Ovary (tissue), 9 donors: Measurements from ENCODE around the gene BABAM2. TPM values are rescaled to one million over a fixed set of nuclear protein-coding genes. Genes with fewer than 3 reads are reported as not detected.

ENCODE experiments used
- DNase-seq, 5 donors: peaks; one replicate each; pipeline ENCODE4 v3.0.0-alpha.2; 2019 to 2020
- H3K27ac ChIP-seq, 2 donors: fragments of 200-600 bp; one replicate each; pipeline versions ENCODE4 v1.5.1 to v1.8.0; 2019 to 2022
- H3K27me3 ChIP-seq: fragments of 200-600 bp; one replicate; pipeline ENCODE4 v1.8.0; 2022
- H3K36me3 ChIP-seq: fragments of 200-600 bp; sonication (generic); one replicate; pipeline ENCODE4 v1.5.1; 2019
- H3K4me1 ChIP-seq: one replicate; pipeline ENCODE4 v1.8.1; 2013; ENCODE audit warnings: mild to moderate bottlenecking, moderate library complexity; ENCODE audit not compliant: insufficient read depth
- H3K4me3 ChIP-seq: fragments of 200-600 bp; sonication (generic); one replicate; pipeline ENCODE4 v1.5.1; 2017
- H3K9me3 ChIP-seq, 2 donors: fragments of 200-600 bp in 1 of 2; sonication (generic) in 1 of 2; one replicate each; pipeline versions ENCODE4 v1.5.1 to v1.8.1; 2013 to 2019; ENCODE audit warnings: mild to moderate bottlenecking in 1 of 2, moderate library complexity in 1 of 2
- CTCF ChIP-seq, 3 donors: fragments of 450-650 bp in 2 of 3; fragments of 200-600 bp in 1 of 3; IDR thresholded peaks; one replicate each; pipeline versions ENCODE4 v1.5.1 to v1.8.0; 2016 to 2022; ENCODE audit warnings: antibody characterized with exemption in 3 of 3, mild to moderate bottlenecking in 1 of 3
- EP300 ChIP-seq: sonication (generic); formaldehyde crosslinking; IDR thresholded peaks from one replicate; pipeline ENCODE4 v1.6.1; 2017; ENCODE audit warnings: antibody characterized with exemption
- POLR2A ChIP-seq: fragments of 450-650 bp; IDR thresholded peaks from one replicate; pipeline ENCODE4 v1.6.1; 2017; ENCODE audit warnings: antibody characterized with exemption, mild to moderate bottlenecking, moderate library complexity
- WGBS, 3 donors: extraction: QIAGEN DNeasy Blood & Tissue Kit in 1 of 3; methylation state at CpG; one replicate each; pipeline versions ENCODE4 v1.1.5 to v1.1.7; 2013 to 2017; 5-methylcytosine and 5-hydroxymethylcytosine counted together
- intact Hi-C, 4 donors: fragments of 100-400 bp; cut with DNase I; formaldehyde crosslinking; loops; one replicate each; pipeline versions ENCODE4 v1.11.0 to v1.15.1; 2022 to 2023
- polyA plus RNA-seq, 2 donors: library from polyadenylated mRNA; stranded (reverse); fragments of 200-250 nt in 1 of 2; fragments of 350-450 nt in 1 of 2; fragmentation: Illumina TruSeq in 1 of 2; extraction: RNeasy Lipid Tissue Mini Kit (QIAGEN cat#74804) in 1 of 2; gene quantifications; one replicate each; pipeline ENCODE4 v1.2.3, GENCODE V29; 2013 to 2014
- total RNA-seq, 7 donors: library from RNA; depleted of rRNA in 2 of 7; stranded (reverse); fragments of >200 nt in 2 of 7; fragmentation: NEBNext Ultra II Directional in 3 of 7; extraction: Animal tissue kit (Norgen Biotek cat#: 25700) in 3 of 7; gene quantifications; one replicate each; pipeline versions ENCODE4 v1.1.0 to v1.2.4, GENCODE V29; 2016 to 2023
- donor health status: DM: no; HTN: no; CAD: no; lungs with moderate emphysema.
- donor health status: DM: no; HTN: no; CAD: no.
- donor health status: Bipolar disorder and iron deficiency.
- donor health status: DM: yes; HTN: yes; CAD: no.
- donor health status: DM: no; HTN: no; CAD: no.
- donor health status: DM: yes; HTN: yes; CAD: no.

BABAM2 gene
- total and polyA plus RNA-seq, 9 donors: 22.0 to 96.7 (median 46.8) TPM

GRCh38 chr2:28269019-28269784 is 378.7 kb downstream of the BABAM2 start:
- no peak for DNase-seq
- 34 to 49% (median 47%) methylated on average over 4 of the region's 4 CpGs for WGBS, 3 donors
- TF ChIP-seq EP300: no peak
- TF ChIP-seq POLR2A: no peak
- no peak for TF ChIP-seq CTCF (IDR thresholded peaks at IDR 0.05)

GRCh38 chr2:28270456-28271152 is 380.1 kb downstream of the BABAM2 start:
- WGBS, 3 donors: 93 to 94% (median 94%) methylated on average over 6 of the region's 6 CpGs
- Histone ChIP-seq H3K27me3 (no peaks in the 10 kb centered on the region), H3K27ac (no peak overlapping the region), H3K4me3 (no peak overlapping the region), H3K9me3 (no peaks in the 10 kb centered on the region), H3K4me1 (peaks cover 13% of the 10 kb centered on the region), H3K36me3 (no peaks in the 10 kb centered on the region)
- TF ChIP-seq CTCF (IDR thresholded peaks at IDR 0.05) (no peak), EP300 (no peak), POLR2A (no peak)
- intact Hi-C loops: no loop called here
- DNase-seq: no peak

More at GRCh38 chr2:28269019-28269784, 378.7 kb downstream of the BABAM2 start:
- peaks cover 5% of the 10 kb centered on the region for H3K4me1 ChIP-seq
- no peak overlapping the region for H3K27ac ChIP-seq
- H3K27me3 ChIP-seq: no peaks in the 10 kb centered on the region
- intact Hi-C loops: no loop called here
- no peaks in the 10 kb centered on the region for H3K9me3 ChIP-seq
- no peak overlapping the region for H3K4me3 ChIP-seq
- no peaks in the 10 kb centered on the region for H3K36me3 ChIP-seq

GRCh38 chr2:28271231-28271918 is 380.8 kb downstream of the BABAM2 start:
- Histone ChIP-seq H3K4me1 (peaks cover 14% of the 10 kb centered on the region), H3K36me3 (no peaks in the 10 kb centered on the region), H3K9me3 (no peaks in the 10 kb centered on the region), H3K27ac (no peak overlapping the region), H3K27me3 (no peaks in the 10 kb centered on the region), H3K4me3 (no peak overlapping the region)
- 56 to 64% (median 57%) methylated on average over 3 of the region's 3 CpGs for WGBS, 3 donors
- TF ChIP-seq EP300: no peak
- no peak for TF ChIP-seq POLR2A
- no peak for TF ChIP-seq CTCF (IDR thresholded peaks at IDR 0.05)
- intact Hi-C loops: no loop called here
- DNase-seq: no peak

GRCh38 chr2:28271919-28272250 is 381.4 kb downstream of the BABAM2 start:
- intact Hi-C loops: no loop called here

More at GRCh38 chr2:28271919-28272250, 381.4 kb downstream of the BABAM2 start:
- Histone ChIP-seq H3K27me3 (no peaks in the 10 kb centered on the region), H3K27ac (no peak overlapping the region), H3K9me3 (no peaks in the 10 kb centered on the region), H3K4me1 (peaks cover 14% of the 10 kb centered on the region), H3K4me3 (no peak overlapping the region), H3K36me3 (no peaks in the 10 kb centered on the region)
- no peak for DNase-seq
- TF ChIP-seq POLR2A (no peak), EP300 (no peak), CTCF (IDR thresholded peaks at IDR 0.05) (no peak)
